Liver (tissue), 9 donors: ENCODE measurements around the gene MYO15B. TPM values are rescaled to one million over a fixed set of nuclear protein-coding genes. Genes with fewer than 3 reads are reported as not detected.

Source experiments
- DNase-seq: peaks from one replicate; pipeline ENCODE4 v3.0.0-alpha.2; 2017; ENCODE audit warnings: low spot score
- H3K27ac ChIP-seq, 2 donors: one replicate each; pipeline ENCODE4 v1.7.0; 2013; ENCODE audit warnings: inconsistent platforms in 2 of 2, low read length in 2 of 2, control low read depth in 1 of 2, low read depth in 1 of 2, mild to moderate bottlenecking in 1 of 2
- H3K27me3 ChIP-seq, 4 donors: one replicate each; pipeline versions ENCODE4 v1.6.1 to v1.7.0; 2013; ENCODE audit warnings: low read length in 3 of 4, inconsistent platforms in 1 of 4, mild to moderate bottlenecking in 1 of 4, moderate library complexity in 1 of 4; ENCODE audit not compliant: control insufficient read depth in 4 of 4, insufficient read depth in 4 of 4
- H3K36me3 ChIP-seq, 4 donors: one replicate each; pipeline versions ENCODE4 v1.6.1 to v1.7.0; 2013; ENCODE audit warnings: low read length in 3 of 4, mild to moderate bottlenecking in 3 of 4, low read depth in 1 of 4, moderate library complexity in 1 of 4; ENCODE audit not compliant: control insufficient read depth in 4 of 4, insufficient read depth in 3 of 4
- H3K4me1 ChIP-seq, 4 donors: one replicate each; pipeline versions ENCODE4 v1.6.1 to v1.7.0; 2013; ENCODE audit warnings: low read length in 3 of 4, mild to moderate bottlenecking in 3 of 4, moderate library complexity in 1 of 4; ENCODE audit not compliant: control insufficient read depth in 4 of 4, insufficient read depth in 4 of 4
- H3K4me3 ChIP-seq, 3 donors: one replicate each; pipeline versions ENCODE4 v1.6.1 to v1.7.0; 2013; ENCODE audit warnings: low read length in 3 of 3, control low read depth in 1 of 3, low read depth in 1 of 3, mild to moderate bottlenecking in 1 of 3
- H3K9ac ChIP-seq, 2 donors: one replicate each; pipeline ENCODE4 v1.7.0; 2013; ENCODE audit warnings: low read length in 2 of 2, mild to moderate bottlenecking in 2 of 2, moderate library complexity in 2 of 2, control low read depth in 1 of 2, low read depth in 1 of 2
- H3K9me3 ChIP-seq, 4 donors: one replicate each; pipeline versions ENCODE4 v1.6.1 to v1.7.0; 2013; ENCODE audit warnings: low read length in 3 of 4; ENCODE audit not compliant: control insufficient read depth in 4 of 4
- EGR1 ChIP-seq, 2 donors: IDR thresholded peaks; 2 replicates each; pipeline ENCODE4 v1.6.1; 2016 to 2018; ENCODE audit warnings: antibody characterized with exemption in 2 of 2, low read depth in 2 of 2
- FOXA1 ChIP-seq: IDR thresholded peaks from 2 replicates; pipeline ENCODE4 v1.6.1; 2016; ENCODE audit warnings: antibody characterized with exemption
- FOXA2 ChIP-seq: IDR thresholded peaks from 2 replicates; pipeline ENCODE4 v1.6.1; 2016; ENCODE audit warnings: antibody characterized with exemption
- GABPA ChIP-seq, 2 donors: IDR thresholded peaks in 1 of 2; conservative IDR thresholded peaks in 1 of 2; 2 replicates each; pipeline ENCODE4 v1.6.1; 2016; ENCODE audit warnings: antibody characterized with exemption in 2 of 2, mild to moderate bottlenecking in 1 of 2, moderate library complexity in 1 of 2
- HNF4A ChIP-seq, 2 donors: conservative IDR thresholded peaks; 2 replicates each; pipeline ENCODE4 v1.6.1; 2016; ENCODE audit warnings: antibody characterized with exemption in 2 of 2, mild to moderate bottlenecking in 2 of 2
- HNF4G ChIP-seq: IDR thresholded peaks from 2 replicates; pipeline ENCODE4 v1.6.1; 2016; ENCODE audit warnings: antibody characterized with exemption
- JUND ChIP-seq, 2 donors: IDR thresholded peaks; 2 replicates each; pipeline ENCODE4 v1.6.1; 2016; ENCODE audit warnings: antibody characterized with exemption in 2 of 2
- NR2F2 ChIP-seq: IDR thresholded peaks from 2 replicates; pipeline ENCODE4 v1.6.1; 2016; ENCODE audit warnings: antibody characterized with exemption
- RAD21 ChIP-seq, 2 donors: IDR thresholded peaks; 2 replicates each; pipeline ENCODE4 v1.6.1; 2016; ENCODE audit warnings: antibody characterized with exemption in 2 of 2, mild to moderate bottlenecking in 2 of 2
- REST ChIP-seq: IDR thresholded peaks from 2 replicates; pipeline ENCODE4 v1.6.1; 2016; ENCODE audit warnings: antibody characterized with exemption, mild to moderate bottlenecking
- RXRA ChIP-seq, 2 donors: IDR thresholded peaks; 2 replicates each; pipeline ENCODE4 v1.6.1; 2017 to 2018; ENCODE audit warnings: antibody characterized with exemption in 2 of 2, mild to moderate bottlenecking in 1 of 2
- SP1 ChIP-seq: IDR thresholded peaks from 2 replicates; pipeline ENCODE4 v1.6.1; 2018; ENCODE audit warnings: antibody characterized with exemption, mild to moderate bottlenecking
- TAF1 ChIP-seq: conservative IDR thresholded peaks from 2 replicates; pipeline ENCODE4 v1.6.1; 2016; ENCODE audit warnings: antibody characterized with exemption, mild to moderate bottlenecking
- YY1 ChIP-seq: IDR thresholded peaks from 2 replicates; pipeline ENCODE4 v1.6.1; 2016; ENCODE audit warnings: antibody characterized with exemption, mild to moderate bottlenecking
- ZBTB33 ChIP-seq: IDR thresholded peaks from 2 replicates; pipeline ENCODE4 v1.6.1; 2016; ENCODE audit warnings: antibody characterized with exemption
- WGBS: extraction: QIAGEN DNeasy Blood & Tissue Kit; methylation state at CpG from one replicate; pipeline ENCODE4 v1.1.7; 2013; 5-methylcytosine and 5-hydroxymethylcytosine counted together
- polyA plus RNA-seq, 2 donors: library from polyadenylated mRNA; stranded (reverse) in 1 of 2; unstranded in 1 of 2; fragments of 200-250 nt in 1 of 2; fragments of >200 nt in 1 of 2; fragmentation: Nextera tagmentation in 1 of 2; extraction: Ambion mirVana in 1 of 2; gene quantifications; one replicate each; pipeline versions ENCODE4 v1.2.1 to v1.2.3, GENCODE V29; 2013 to 2015
- total RNA-seq, 2 donors: library from RNA; depleted of rRNA; stranded (reverse); fragments of >200 nt; gene quantifications; one replicate each; pipeline ENCODE4 v1.2.3, GENCODE V29; 2014
- TF ChIP-seq, protein P1 (sequence below): IDR thresholded peaks from 2 replicates; pipeline ENCODE4 v1.6.1; 2016; ENCODE audit warnings: antibody characterized with exemption
- TF ChIP-seq, protein P2 (sequence below): IDR thresholded peaks from 2 replicates; pipeline ENCODE4 v1.6.1; 2016; ENCODE audit warnings: antibody characterized with exemption
- donor health status: healthy.
- donor health status: healthy.
- donor health status: healthy.
- donor health status: healthy.
- donor health status: healthy.

Gene MYO15B
- total and polyA plus RNA-seq, 4 donors = 13.3 to 34.4 (median 18.0) TPM

- Histone ChIP-seq H3K27ac (no peak overlapping the region), H3K4me3 (no peak overlapping the region), H3K9ac (no peak overlapping the region), H3K9me3 (no peaks in the 10 kb centered on the region), H3K4me1 (no peaks in the 10 kb centered on the region), H3K27me3 (no peaks in the 10 kb centered on the region), H3K36me3 (peaks cover 0 to 3% (median 0%) of the 10 kb centered on the region in 4 donors)
- DNase-seq = no peak
- TF ChIP-seq GABPA (IDR thresholded peaks at IDR 0.05 in 1 of 2, conservative IDR thresholded peaks at IDR 0.05 in 1 of 2) (no peak), RAD21 (IDR thresholded peaks at IDR 0.05) (no peak), HNF4G (no peak), HNF4A (conservative IDR thresholded peaks at IDR 0.05) (no peak), NR2F2 (no peak), SP1 (no peak), RXRA (IDR thresholded peaks at IDR 0.05) (no peak), FOXA2 (no peak), FOXA1 (no peak), JUND (IDR thresholded peaks at IDR 0.05) (no peak), REST (no peak)
- TF ChIP-seq, protein P1, sequence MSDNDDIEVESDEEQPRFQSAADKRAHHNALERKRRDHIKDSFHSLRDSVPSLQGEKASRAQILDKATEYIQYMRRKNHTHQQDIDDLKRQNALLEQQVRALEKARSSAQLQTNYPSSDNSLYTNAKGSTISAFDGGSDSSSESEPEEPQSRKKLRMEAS = no peak
- TF ChIP-seq, protein P2, sequence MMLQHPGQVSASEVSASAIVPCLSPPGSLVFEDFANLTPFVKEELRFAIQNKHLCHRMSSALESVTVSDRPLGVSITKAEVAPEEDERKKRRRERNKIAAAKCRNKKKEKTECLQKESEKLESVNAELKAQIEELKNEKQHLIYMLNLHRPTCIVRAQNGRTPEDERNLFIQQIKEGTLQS = no peak
- 86% methylated on average over 9 of the region's 9 CpGs for WGBS
These were observed 15.5 kb downstream of the MYO15B start for GRCh38 chr17:75603123-75603522.

DNA sequence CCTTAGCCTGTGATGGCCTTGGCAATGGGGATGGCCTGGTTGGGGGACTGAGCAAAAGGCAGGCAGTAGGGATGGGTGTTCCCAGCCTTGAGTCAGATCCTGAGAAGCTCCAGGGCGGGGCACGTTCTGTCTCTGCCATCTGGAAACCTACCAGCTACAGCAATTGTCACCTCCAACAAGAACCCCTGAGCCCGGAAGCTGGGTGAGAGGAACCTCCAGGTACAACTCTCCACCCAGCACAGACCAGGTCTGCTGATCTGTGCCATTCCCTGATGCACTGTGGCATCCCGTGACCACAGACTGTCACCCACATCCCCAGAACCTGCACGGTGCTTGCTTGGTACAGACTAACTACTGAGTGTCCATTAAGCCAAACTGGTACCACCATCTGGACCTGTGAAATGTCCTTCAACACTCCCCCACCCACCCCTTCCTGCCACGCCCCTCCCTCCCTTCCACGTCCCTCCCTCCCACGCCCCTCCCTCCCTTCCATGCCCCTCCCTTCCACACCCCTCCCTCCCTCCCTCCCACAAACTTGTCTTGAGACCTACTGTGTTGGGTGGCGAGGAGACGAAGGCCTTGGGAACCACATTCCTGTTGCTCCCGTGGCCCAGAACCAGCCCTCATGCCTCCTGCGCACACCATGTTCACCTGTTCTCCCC is 16.6 kb downstream of the MYO15B start:
- no peak for DNase-seq
- Histone ChIP-seq H3K9me3 (no peaks in the 10 kb centered on the region), H3K9ac (no peak overlapping the region), H3K27me3 (no peaks in the 10 kb centered on the region), H3K27ac (no peak overlapping the region), H3K36me3 (peaks cover 0 to 3% (median 0%) of the 10 kb centered on the region in 4 donors), H3K4me1 (no peaks in the 10 kb centered on the region), H3K4me3 (no peak overlapping the region)
- 89% methylated on average over 12 of the region's 12 CpGs for WGBS
- TF ChIP-seq YY1 (no peak), HNF4G (no peak)

DNA sequence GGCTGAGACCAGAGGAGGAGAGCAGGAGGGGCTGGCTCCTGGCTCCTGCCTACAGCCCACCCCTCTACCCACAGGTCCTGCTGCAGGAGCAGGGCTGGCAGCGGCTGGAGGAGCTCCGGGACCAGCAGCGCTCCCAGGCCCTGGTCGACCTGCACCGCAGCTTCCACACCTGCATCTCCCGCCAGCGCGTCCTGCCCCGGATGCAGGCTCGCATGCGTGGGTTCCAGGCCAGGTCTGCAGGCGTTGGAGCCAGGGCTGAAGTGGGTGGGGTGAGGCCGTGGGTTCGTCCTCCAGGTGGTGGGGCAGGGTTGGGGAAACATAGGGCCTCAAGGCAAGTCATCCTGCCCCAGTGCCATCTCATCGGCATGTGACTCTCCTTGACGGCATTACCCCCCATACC is 18.2 kb downstream of the MYO15B start:
- 92% methylated on average over 16 of the region's 16 CpGs for WGBS
- Histone ChIP-seq H3K4me3 (no peak overlapping the region), H3K36me3 (peaks cover 0 to 3% (median 0%) of the 10 kb centered on the region in 4 donors), H3K9ac (no peak overlapping the region), H3K9me3 (no peaks in the 10 kb centered on the region), H3K27me3 (no peaks in the 10 kb centered on the region), H3K4me1 (peaks cover 0 to 9% (median 8%) of the 10 kb centered on the region in 4 donors), H3K27ac (no peak overlapping the region)
- no peak for DNase-seq
- no peak for TF ChIP-seq RAD21 (IDR thresholded peaks at IDR 0.05)
- TF ChIP-seq YY1 = no peak
- TF ChIP-seq, protein P1 = no peak
- no peak for TF ChIP-seq ZBTB33
- TF ChIP-seq RXRA (IDR thresholded peaks at IDR 0.05) = no peak
- no peak for TF ChIP-seq NR2F2
- no peak for TF ChIP-seq TAF1
- no peak for TF ChIP-seq SP1
- TF ChIP-seq FOXA1 = no peak
- no peak for TF ChIP-seq GABPA (IDR thresholded peaks at IDR 0.05 in 1 of 2, conservative IDR thresholded peaks at IDR 0.05 in 1 of 2)
- no peak for TF ChIP-seq EGR1 (IDR thresholded peaks at IDR 0.05; ENCODE audit: low read depth in 2 of 2)
- no peak for TF ChIP-seq FOXA2
- no peak for TF ChIP-seq HNF4G
- TF ChIP-seq JUND (IDR thresholded peaks at IDR 0.05) = no peak
- TF ChIP-seq, protein P2 = no peak
